ENCODE results near the gene ANAPC2.

The ANAPC2 gene

DNA sequence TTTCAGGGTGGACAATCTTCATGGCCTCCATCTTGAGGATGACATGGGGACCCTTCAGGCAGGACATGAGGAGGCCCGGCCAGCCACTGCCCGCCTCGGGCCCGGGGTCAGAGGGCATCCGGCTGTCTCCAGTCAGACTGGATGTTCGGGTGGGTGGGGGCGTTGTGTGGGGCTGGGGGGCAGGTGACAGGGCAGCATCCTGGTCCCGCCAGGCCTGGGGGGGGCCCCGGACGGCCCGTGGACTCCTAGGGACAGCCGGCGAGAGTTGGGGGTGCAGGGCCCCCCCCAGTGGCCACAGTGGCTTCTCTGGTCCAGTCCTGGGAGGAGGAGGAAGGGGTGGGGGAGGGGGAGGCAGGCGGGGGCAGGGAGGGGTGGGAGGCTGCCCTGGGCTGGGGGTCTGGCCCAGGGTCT, 32.7 kb upstream of the ANAPC2 start:
- H3K4me3 ChIP-seq (ENCODE audit: low read depth, low read length), result no peak overlapping the region

DNA sequence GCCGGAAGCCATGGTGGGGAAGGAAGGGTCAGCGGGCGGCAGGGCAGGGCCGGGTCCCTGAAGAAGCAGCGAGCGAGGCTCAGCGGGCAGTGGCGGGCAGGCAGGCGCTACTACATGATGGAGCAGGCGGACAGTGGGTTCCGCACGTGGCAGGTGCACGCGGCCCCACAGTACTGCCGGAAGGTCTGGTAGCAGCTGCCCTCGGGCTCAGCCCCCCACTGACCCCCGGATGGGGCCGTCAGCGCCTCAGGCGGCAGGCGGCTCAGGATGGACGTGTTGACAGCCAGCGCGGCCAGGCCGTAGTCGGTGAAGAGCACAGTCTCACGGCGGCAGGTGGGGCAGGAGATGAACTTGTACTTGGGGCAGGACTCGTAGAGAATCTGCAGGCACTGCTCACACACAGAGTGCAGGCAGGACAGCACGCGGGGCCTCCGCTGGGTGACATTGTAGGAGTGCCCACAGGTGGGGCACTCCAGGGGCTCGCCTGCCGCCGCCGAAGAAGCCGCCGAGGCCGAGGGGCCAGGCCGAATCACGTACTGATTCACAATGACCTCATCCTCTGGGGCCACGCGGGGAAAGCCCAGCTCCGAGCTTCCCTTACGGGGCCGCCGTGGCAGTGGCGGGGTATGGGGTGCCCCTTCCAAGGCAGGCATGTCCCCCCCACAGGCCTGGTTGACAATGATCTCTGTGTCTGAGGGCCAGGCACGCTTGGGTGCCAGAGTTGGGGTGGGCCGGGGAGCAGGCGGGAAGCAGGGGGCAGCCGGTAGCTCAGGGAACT, 32.1 kb upstream of the ANAPC2 start:
- TF ChIP-seq POLR2A (IDR thresholded peaks at IDR 0.05; ENCODE audit: extremely low read depth, insufficient read length) (no peak), MYC (IDR thresholded peaks at IDR 0.05; ENCODE audit: low read depth, low read length) (no peak)
- TF ChIP-seq, protein P1, sequence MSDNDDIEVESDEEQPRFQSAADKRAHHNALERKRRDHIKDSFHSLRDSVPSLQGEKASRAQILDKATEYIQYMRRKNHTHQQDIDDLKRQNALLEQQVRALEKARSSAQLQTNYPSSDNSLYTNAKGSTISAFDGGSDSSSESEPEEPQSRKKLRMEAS (IDR thresholded peaks at IDR 0.05; ENCODE audit: low read depth, low read length), result no peak
- TF ChIP-seq, protein P2, sequence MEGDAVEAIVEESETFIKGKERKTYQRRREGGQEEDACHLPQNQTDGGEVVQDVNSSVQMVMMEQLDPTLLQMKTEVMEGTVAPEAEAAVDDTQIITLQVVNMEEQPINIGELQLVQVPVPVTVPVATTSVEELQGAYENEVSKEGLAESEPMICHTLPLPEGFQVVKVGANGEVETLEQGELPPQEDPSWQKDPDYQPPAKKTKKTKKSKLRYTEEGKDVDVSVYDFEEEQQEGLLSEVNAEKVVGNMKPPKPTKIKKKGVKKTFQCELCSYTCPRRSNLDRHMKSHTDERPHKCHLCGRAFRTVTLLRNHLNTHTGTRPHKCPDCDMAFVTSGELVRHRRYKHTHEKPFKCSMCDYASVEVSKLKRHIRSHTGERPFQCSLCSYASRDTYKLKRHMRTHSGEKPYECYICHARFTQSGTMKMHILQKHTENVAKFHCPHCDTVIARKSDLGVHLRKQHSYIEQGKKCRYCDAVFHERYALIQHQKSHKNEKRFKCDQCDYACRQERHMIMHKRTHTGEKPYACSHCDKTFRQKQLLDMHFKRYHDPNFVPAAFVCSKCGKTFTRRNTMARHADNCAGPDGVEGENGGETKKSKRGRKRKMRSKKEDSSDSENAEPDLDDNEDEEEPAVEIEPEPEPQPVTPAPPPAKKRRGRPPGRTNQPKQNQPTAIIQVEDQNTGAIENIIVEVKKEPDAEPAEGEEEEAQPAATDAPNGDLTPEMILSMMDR (IDR thresholded peaks at IDR 0.05; ENCODE audit: low read depth, low read length), result no peak
- no peak for DNase-seq (ENCODE audit: low read depth)
- H3K4me3 ChIP-seq (ENCODE audit: low read depth, low read length), result no peak overlapping the region

More for the DNA sequence above, 32.7 kb upstream of the ANAPC2 start:
- DNase-seq (ENCODE audit: low read depth), result no peak
- no peak for TF ChIP-seq POLR2A (IDR thresholded peaks at IDR 0.05; ENCODE audit: extremely low read depth, insufficient read length)
- no peak for TF ChIP-seq MYC (IDR thresholded peaks at IDR 0.05; ENCODE audit: low read depth, low read length)
- TF ChIP-seq, protein P1 (IDR thresholded peaks at IDR 0.05; ENCODE audit: low read depth, low read length), result no peak
- TF ChIP-seq, protein P2 (IDR thresholded peaks at IDR 0.05; ENCODE audit: low read depth, low read length), result no peak

DNA sequence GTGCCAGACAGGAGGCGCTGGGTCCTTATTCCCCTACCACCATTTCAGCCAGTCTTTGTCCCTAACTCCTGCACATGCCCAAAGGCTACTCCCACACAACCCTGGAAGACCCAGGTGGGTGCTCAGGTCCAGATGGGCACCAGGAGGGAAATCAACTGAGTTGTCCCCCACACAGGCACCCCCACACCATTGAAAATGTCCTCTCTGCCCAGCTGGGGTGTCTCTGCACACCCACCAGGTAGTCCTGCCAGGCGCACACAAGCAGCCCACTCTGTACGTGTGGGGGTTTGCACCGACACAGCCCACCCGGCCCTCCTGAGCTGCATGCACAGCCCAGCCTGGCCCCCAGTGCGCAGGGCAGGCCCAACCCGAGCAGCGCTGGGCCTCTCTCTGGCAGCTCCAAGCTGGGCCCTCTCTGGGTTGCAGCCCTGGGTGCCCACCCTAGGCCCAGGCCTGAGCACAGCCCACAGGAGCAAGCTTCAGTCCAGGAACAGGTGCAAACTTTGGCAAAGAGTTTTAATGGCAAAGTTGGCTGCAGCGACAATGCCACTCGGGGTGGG, 31.5 kb upstream of the ANAPC2 start:
- TF ChIP-seq, protein P1 (IDR thresholded peaks at IDR 0.05; ENCODE audit: low read depth, low read length), result no peak
- TF ChIP-seq POLR2A (IDR thresholded peaks at IDR 0.05; ENCODE audit: extremely low read depth, insufficient read length) (no peak), MYC (IDR thresholded peaks at IDR 0.05; ENCODE audit: low read depth, low read length) (no peak)
- TF ChIP-seq, protein P2 (IDR thresholded peaks at IDR 0.05; ENCODE audit: low read depth, low read length), result no peak
- H3K4me3 ChIP-seq (ENCODE audit: low read depth, low read length), result no peak overlapping the region
- DNase-seq (ENCODE audit: low read depth), result no peak

DNA sequence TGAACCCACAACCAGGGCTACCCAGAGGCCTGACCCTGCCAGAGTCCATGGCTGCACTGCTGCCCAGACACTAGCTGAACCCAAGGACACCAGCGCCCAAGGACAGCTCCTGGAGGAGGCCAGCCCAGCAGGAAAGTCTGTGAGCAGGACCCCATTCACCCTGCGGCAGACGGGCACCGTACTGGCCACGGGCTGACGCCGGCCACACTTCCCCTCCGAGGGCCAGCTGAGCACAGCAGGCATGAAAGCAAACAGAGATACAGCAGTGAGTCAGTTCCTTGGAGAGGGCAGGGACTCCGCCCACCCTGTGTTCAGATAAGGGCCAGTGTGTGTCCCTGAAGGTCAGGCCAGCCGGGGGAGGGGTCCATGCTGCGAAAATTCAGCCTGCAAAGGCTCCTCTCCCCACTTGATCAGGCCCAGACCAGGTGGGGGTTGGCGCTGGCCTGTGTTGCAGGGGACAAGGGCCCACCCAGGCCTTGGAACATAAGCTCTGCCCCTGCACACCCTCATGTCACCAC, 30.5 kb upstream of the ANAPC2 start:
- no peak overlapping the region for H3K4me3 ChIP-seq (ENCODE audit: low read depth, low read length)
- TF ChIP-seq POLR2A (IDR thresholded peaks at IDR 0.05; ENCODE audit: extremely low read depth, insufficient read length) (no peak), MYC (IDR thresholded peaks at IDR 0.05; ENCODE audit: low read depth, low read length) (no peak)
- TF ChIP-seq, protein P2 (IDR thresholded peaks at IDR 0.05; ENCODE audit: low read depth, low read length), result no peak
- TF ChIP-seq, protein P1 (IDR thresholded peaks at IDR 0.05; ENCODE audit: low read depth, low read length), result no peak
- DNase-seq (ENCODE audit: low read depth), result peak; percentile 56

DNA sequence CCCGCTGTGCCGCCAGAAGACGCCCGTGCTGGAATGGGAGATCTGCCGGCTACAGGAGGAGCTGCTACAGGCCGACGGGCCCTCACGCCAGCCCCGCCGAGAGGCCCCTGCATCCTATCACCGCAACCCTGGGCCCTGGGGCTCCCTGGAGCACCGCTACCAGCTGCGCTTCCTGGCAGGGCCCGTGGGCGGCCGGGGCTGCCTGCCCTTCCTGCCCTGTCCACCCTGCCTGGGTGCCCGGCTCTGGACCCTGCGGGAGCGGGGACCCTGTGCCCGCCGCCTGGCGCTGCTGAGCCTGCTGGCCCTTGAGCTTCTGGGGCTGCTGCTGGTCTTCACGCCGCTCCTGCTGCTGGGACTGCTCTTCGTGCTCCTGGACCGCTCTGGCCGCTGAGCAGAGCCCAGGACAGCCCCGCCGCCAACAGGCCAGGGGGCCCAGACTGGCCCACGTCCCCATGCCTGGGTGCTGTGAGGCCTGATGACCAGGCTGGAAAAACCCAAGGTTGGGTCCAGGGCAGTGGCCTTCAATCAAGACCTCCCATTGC, 29.9 kb upstream of the ANAPC2 start:
- H3K4me3 ChIP-seq (ENCODE audit: low read depth, low read length), result no peak overlapping the region
- TF ChIP-seq, protein P1 (IDR thresholded peaks at IDR 0.05; ENCODE audit: low read depth, low read length), result no peak
- TF ChIP-seq POLR2A (IDR thresholded peaks at IDR 0.05; ENCODE audit: extremely low read depth, insufficient read length) (no peak), MYC (IDR thresholded peaks at IDR 0.05; ENCODE audit: low read depth, low read length) (no peak)
- TF ChIP-seq, protein P2 (IDR thresholded peaks at IDR 0.05; ENCODE audit: low read depth, low read length), result no peak
- DNase-seq (ENCODE audit: low read depth), result no peak
